C4-2B (cell line): ENCODE results near the gene MDFIC2.

ENCODE experiments used
- ZFX ChIP-seq: fragments of 450-650 bp; IDR thresholded peaks from 2 replicates; pipeline ENCODE4 v1.6.1; 2017
- TF ChIP-seq, protein P1 (sequence below): fragments of 450-650 bp; conservative IDR thresholded peaks from 2 replicates; pipeline ENCODE4 v1.5.1; 2017; ENCODE audit warnings: mild to moderate bottlenecking

DNA sequence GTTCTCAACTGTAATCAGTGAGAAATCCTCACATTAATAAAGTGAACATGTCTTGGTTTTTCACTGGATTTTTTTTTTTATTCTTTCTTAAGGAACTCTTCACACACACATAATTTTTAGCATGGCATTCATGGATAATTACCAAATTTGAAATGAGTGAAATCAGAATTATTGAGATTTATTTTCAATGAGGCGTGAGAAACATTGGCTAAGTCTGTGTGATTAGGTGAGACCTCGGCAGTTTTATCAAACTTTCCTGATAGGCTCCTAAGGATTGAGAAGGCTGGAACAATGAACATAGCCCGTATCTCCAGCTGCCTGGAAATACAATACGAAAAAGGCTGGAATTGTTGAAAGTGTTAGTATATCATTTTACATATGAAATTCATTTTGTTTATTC lies 35.5 kb downstream of the MDFIC2 start:
- TF ChIP-seq, protein P1, sequence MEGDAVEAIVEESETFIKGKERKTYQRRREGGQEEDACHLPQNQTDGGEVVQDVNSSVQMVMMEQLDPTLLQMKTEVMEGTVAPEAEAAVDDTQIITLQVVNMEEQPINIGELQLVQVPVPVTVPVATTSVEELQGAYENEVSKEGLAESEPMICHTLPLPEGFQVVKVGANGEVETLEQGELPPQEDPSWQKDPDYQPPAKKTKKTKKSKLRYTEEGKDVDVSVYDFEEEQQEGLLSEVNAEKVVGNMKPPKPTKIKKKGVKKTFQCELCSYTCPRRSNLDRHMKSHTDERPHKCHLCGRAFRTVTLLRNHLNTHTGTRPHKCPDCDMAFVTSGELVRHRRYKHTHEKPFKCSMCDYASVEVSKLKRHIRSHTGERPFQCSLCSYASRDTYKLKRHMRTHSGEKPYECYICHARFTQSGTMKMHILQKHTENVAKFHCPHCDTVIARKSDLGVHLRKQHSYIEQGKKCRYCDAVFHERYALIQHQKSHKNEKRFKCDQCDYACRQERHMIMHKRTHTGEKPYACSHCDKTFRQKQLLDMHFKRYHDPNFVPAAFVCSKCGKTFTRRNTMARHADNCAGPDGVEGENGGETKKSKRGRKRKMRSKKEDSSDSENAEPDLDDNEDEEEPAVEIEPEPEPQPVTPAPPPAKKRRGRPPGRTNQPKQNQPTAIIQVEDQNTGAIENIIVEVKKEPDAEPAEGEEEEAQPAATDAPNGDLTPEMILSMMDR: no peak
- no peak for TF ChIP-seq ZFX
